Measurements from ENCODE around the gene NNMT. TPM values are rescaled to one million over a fixed set of nuclear protein-coding genes. Genes with fewer than 3 reads are reported as not detected.

Gene NNMT
- total RNA-seq, 1 experiment from 2014 or later, result not detected

Other genes starting within 250 kb of the NNMT start
- not detected in 2 replicates for gene ZBTB16, start 236.7 kb upstream of the NNMT start, total RNA-seq (2014; rRNA removed; shearing (Covaris generic))
- 4.2 and 4.6 TPM in 2 replicates for gene C11orf71, start 104.1 kb downstream of the NNMT start, total RNA-seq (2014; rRNA removed; shearing (Covaris generic))
- gene RBM7, start 104.3 kb downstream of the NNMT start, total RNA-seq (2014; rRNA removed; shearing (Covaris generic)), result 26.1 and 32.9 TPM in 2 replicates
- gene REXO2, start 143.1 kb downstream of the NNMT start, total RNA-seq (2014; rRNA removed; shearing (Covaris generic)), result 82.0 and 90.8 TPM in 2 replicates

All from G401 (cell line).